ENCODE measurements around the gene TTC33. TPM values are rescaled to one million over a fixed set of nuclear protein-coding genes. Genes with fewer than 3 reads are reported as not detected.

The TTC33 gene
- total and polyA plus RNA-seq, 2 donors (not counting 1 experiment from before 2014, with no cell fraction given): 2.1 to 15.8 TPM

DNA sequence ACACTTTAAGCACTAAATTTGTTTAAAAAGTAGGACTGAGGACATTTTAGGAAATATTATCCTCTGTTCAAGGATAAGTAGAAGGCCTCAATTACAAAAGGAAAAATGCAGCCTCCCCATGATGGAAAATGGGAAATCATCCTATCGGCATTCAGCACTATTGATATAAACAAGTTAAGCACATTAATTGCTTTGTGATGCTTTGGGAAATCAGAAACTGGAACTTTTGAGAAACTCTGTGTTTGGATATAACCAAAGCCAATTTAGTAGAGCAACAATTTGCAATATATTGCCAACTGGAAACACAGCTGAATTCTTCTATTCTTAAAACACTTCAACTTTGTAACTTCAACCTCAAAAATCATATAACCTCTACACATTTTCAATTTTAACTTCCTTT, 141.3 kb downstream of the TTC33 start:
- POLR2A ChIA-PET: interaction anchor here (0.7 kb wide), 1 partner anchor 8 kb away, joined by 5 read pairs; no protein-coding TSS in a partner anchor
- no peaks in the 10 kb centered on the region for H3K27me3 Mint-ChIP-seq
- TF ChIP-seq CTCF (IDR thresholded peaks at IDR 0.05): no peak
- no peak for TF ChIP-seq EZH2 (IDR thresholded peaks at IDR 0.05; ENCODE audit: borderline replicate concordance, insufficient read depth, low read depth, low read length, poor library complexity, severe bottlenecking)
- Histone ChIP-seq H4K20me1 (ENCODE audit: control insufficient read depth, insufficient read depth, low read length, poor library complexity, severe bottlenecking) (no peaks in the 10 kb centered on the region), H3K27ac (ENCODE audit: low read length in 2 of 2) (no peak overlapping the region), H3K4me3 (ENCODE audit: control extremely low read depth in 1 of 5, extremely low read depth in 1 of 5, insufficient read depth in 1 of 5, low read depth in 2 of 5, low read length in 4 of 5) (no peak overlapping the region), H3K4me1 (ENCODE audit: control insufficient read depth in 2 of 2, insufficient read depth in 2 of 2, low read length in 2 of 2) (peaks cover 10 to 13% of the 10 kb centered on the region in 2 donors), H3K27me3 (replicated peaks in 1 of 4; ENCODE audit: control extremely low read depth in 1 of 4, control insufficient read depth in 3 of 4, insufficient read depth in 4 of 4, low read length in 3 of 4) (no peaks in the 10 kb centered on the region), H3K79me2 (ENCODE audit: control insufficient read depth, insufficient read depth, low read length) (no peaks in the 10 kb centered on the region), H3K36me3 (replicated peaks in 1 of 2; ENCODE audit: control extremely low read depth in 1 of 2, control insufficient read depth in 1 of 2, extremely low read depth in 1 of 2, insufficient read depth in 2 of 2, low read length in 1 of 2) (no peaks in the 10 kb centered on the region), H3K9ac (ENCODE audit: low read length) (no peak overlapping the region), H3K9me3 (ENCODE audit: control extremely low read depth in 1 of 3, control insufficient read depth in 2 of 3, insufficient read depth in 1 of 3, low read length in 2 of 3) (no peaks in the 10 kb centered on the region), H2AFZ (ENCODE audit: insufficient read depth, low read depth, low read length, poor library complexity, severe bottlenecking) (no peak overlapping the region), H3K4me2 (replicated peaks; ENCODE audit: low read depth, low read length, poor library complexity, severe bottlenecking) (no peak overlapping the region)
- ATAC-seq (ENCODE audit: low read depth) (no peak), DNase-seq (no peak)
- WGBS (ENCODE audit: insufficient coverage): no CpG with 5 or more reads among the region's 1 CpG
- CTCF ChIA-PET: interaction anchor here (1.4 to 1.6 kb wide), 3 partner anchors 9 to 19 kb away, joined by 3 to 4 read pairs (median 3); no protein-coding TSS in a partner anchor
- no peak overlapping the region for H3K27ac Mint-ChIP-seq
- H3K4me1 Mint-ChIP-seq: peaks cover 14% of the 10 kb centered on the region
- H3K4me3 Mint-ChIP-seq: no peak overlapping the region
- H3K9me3 Mint-ChIP-seq (ENCODE audit: insufficient read depth): no peaks in the 10 kb centered on the region
- intact Hi-C loops (cut with micrococcal nuclease): no loop called here

DNA sequence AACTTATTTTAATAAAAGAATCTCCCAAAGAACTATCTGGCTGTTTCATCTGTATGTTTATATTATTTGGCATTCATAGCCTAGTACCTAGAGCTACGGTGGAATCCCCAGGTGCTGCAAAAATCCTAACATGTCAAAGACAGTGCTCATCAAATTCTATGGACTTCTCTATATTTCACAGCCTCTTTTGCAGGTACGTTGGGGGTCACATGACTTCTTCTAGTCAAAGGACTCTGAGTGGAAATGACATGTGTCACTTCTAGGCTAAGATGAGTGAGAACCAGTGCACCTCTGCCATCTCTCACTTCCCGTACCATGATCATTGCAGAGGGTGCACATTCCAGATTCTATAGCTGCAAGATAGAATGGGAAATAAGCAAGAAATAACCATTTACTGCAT, 148.6 kb downstream of the TTC33 start:
- H3K4me1 Mint-ChIP-seq: peaks cover 42% of the 10 kb centered on the region
- peaks cover 24 to 25% of the 10 kb centered on the region in 2 donors for H3K4me1 ChIP-seq (ENCODE audit: control insufficient read depth in 2 of 2, insufficient read depth in 2 of 2, low read length in 2 of 2)
- no peak overlapping the region for H3K27ac Mint-ChIP-seq
- DNase-seq (no peak), ATAC-seq (ENCODE audit: low read depth) (no peak)
- CTCF ChIA-PET: no interaction called here
- H3K4me3 Mint-ChIP-seq: no peak overlapping the region
- no peaks in the 10 kb centered on the region for H4K20me1 ChIP-seq (ENCODE audit: control insufficient read depth, insufficient read depth, low read length, poor library complexity, severe bottlenecking)
- WGBS (ENCODE audit: insufficient coverage): no CpG with 5 or more reads among the region's 3 CpGs
- no peaks in the 10 kb centered on the region for H3K36me3 ChIP-seq (replicated peaks in 1 of 2; ENCODE audit: control extremely low read depth in 1 of 2, control insufficient read depth in 1 of 2, extremely low read depth in 1 of 2, insufficient read depth in 2 of 2, low read length in 1 of 2)
- no peak overlapping the region for H3K4me2 ChIP-seq (replicated peaks; ENCODE audit: low read depth, low read length, poor library complexity, severe bottlenecking)
- TF ChIP-seq EZH2 (IDR thresholded peaks at IDR 0.05; ENCODE audit: borderline replicate concordance, insufficient read depth, low read depth, low read length, poor library complexity, severe bottlenecking): no peak
- TF ChIP-seq CTCF (IDR thresholded peaks at IDR 0.05): no peak
- intact Hi-C loops (cut with micrococcal nuclease): no loop called here
- POLR2A ChIA-PET: no interaction called here
- H3K4me3 ChIP-seq (ENCODE audit: control extremely low read depth in 1 of 5, extremely low read depth in 1 of 5, insufficient read depth in 1 of 5, low read depth in 2 of 5, low read length in 4 of 5): no peak overlapping the region
- no peak overlapping the region for H3K27ac ChIP-seq (ENCODE audit: low read length in 2 of 2)
- H3K9me3 Mint-ChIP-seq (ENCODE audit: insufficient read depth): no peaks in the 10 kb centered on the region
- H3K9ac ChIP-seq (ENCODE audit: low read length): no peak overlapping the region
- no peaks in the 10 kb centered on the region for H3K27me3 Mint-ChIP-seq
- H3K27me3 ChIP-seq (replicated peaks in 1 of 4; ENCODE audit: control extremely low read depth in 1 of 4, control insufficient read depth in 3 of 4, insufficient read depth in 4 of 4, low read length in 3 of 4): no peaks in the 10 kb centered on the region
- no peaks in the 10 kb centered on the region for H3K9me3 ChIP-seq (ENCODE audit: control extremely low read depth in 1 of 3, control insufficient read depth in 2 of 3, insufficient read depth in 1 of 3, low read length in 2 of 3)
- no peak overlapping the region for H2AFZ ChIP-seq (ENCODE audit: insufficient read depth, low read depth, low read length, poor library complexity, severe bottlenecking)
- no peaks in the 10 kb centered on the region for H3K79me2 ChIP-seq (ENCODE audit: control insufficient read depth, insufficient read depth, low read length)
